GM19324 (cell line): Measurements from ENCODE around the gene OXSM.

Source experiments
- ATAC-seq: cut with Tn5 transposase; IDR thresholded peaks from one replicate; pipeline ENCODE4 v1.9.1; 2021; ENCODE audit warnings: mild to moderate bottlenecking, moderate library complexity; ENCODE audit not compliant: unreplicated experiment, low FRiP score

The OXSM gene

DNA sequence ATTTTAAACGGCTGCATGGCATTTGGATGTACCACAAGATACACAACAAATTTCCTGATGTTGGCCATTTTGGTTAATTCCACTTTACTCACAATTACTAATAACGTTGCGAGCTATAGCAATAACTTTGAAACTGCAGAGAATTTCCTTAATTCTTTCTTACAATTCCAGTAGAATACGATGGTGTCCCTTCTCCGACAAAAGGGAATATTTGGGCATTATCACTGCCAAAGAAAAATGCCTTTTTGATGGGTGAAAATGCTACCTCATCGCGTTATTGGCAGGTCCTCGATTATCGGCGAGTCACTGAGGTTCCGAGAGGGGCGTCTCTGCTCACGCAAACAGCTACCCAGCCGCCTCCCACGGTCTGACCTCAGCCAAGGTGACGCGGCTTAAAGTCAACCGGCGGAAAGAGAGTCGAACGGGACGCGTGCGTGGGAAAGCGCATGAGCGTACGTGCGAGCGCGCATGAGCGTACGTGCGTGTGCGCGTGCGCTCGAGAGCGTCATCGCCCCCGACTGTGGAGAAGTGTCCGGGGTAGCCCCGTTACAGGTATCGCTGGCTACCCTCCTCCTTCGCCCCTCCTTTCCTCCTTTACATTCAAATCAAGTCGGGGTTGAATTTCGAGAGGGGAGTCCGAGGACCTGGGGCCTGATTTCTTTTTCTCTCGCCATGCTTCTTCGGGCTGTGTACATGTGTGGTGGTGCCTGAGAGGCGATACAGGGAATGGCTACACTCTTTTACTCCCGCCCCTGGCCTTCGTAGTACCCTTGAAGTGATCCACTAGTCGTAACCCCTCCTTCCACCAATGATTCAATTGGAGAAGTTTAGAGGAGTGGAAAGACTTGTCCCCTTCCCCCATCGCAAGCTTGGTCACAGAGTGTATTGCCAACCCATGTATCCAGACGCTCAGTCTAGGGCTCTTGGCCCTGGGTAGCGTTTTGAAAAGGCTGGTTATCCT, at the start of gene OXSM:
TSS of gene OXSM (plus strand) at position 495 of the 961 bp plus-strand sequence. CDS start 931 bp downstream, outside the sequence.
- ATAC-seq, result peak; percentile 98

DNA sequence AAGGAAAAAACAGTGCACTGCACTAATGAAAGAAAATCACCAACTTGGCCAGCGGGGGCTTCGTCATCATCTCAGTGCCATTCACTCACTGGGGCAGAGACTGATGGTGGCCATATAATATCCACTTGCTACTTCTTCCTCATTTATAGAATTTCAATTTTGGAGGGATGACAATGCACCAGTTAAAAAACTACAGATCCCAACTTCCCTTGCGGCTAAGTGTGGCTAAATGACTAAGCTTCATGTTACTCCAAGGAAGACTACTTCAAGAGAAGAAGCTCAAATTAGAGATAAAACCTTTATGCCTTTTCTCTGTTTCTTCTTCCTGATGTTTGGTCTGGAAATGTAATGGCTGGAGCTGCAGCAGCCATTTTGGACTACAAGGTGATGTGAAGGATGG, 45.4 kb upstream of the OXSM start:
- ATAC-seq, result no peak

DNA sequence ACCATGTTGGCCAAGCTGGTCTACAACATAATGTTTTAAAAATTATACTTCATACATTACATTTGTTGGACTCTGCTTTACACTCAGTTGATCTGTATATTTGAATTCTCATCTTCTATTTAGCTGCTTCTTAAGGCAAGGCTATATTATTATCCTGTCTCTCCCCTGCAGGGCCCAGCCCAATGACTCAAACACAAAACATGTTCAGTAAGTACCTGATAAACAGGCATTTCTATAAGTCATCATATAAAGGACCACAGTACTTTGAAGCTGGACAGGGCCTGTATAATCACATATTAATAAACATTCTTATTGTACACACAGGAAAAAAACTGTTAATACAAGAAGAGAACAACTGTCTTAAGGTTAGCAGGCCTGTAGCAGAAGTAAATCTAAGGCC, 42.9 kb upstream of the OXSM start:
- no peak for ATAC-seq

GRCh38 chr3:25748189-25748588, 41.7 kb upstream of the OXSM start:
- no peak for ATAC-seq

DNA sequence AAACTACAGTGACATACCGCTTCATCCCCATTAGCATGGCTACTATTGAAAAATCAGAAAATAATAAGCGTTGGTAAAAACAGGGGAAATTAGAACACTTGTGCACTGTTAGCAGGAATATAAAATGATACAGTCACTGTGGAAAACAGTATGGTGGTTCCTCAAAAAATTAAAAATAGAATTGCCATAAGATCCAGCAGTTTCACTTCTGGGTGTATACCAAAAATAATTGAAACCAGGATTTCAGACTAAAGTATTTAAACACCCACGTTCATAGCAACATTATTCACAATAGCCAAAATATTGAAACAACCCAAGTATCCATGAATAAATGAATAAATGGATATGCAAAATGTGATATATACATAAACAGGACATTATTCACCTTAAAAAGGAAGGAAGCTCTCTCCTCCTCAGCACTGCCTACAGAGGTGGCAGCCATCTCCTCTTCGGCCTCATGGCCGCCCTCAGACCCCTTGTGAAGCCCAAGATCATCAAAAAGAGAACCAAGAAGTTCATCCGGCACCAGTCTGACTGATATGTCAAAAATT, 40.8 kb upstream of the OXSM start:
- no peak for ATAC-seq

GRCh38 chr3:25751048-25751447, 38.8 kb upstream of the OXSM start:
- no peak for ATAC-seq

DNA sequence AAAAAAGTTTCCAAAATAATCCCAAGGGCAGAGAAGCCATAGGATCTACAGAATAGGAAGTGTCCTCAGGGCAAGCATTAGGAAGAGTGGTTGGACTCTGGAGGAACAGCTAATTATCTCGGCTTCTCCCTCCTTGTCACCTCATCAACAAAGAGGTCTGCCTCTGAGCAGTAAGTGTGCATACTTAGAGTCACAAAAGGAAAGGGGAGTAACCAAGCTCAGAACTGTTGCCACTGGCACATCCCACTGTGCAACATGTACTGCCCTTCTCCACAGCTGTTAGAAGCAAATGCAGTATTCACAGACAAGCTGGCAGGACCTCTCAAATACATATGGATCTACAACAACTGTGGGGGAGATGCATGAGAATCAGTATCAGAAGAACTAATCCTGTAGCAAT, 38.2 kb upstream of the OXSM start:
- ATAC-seq, result no peak

DNA sequence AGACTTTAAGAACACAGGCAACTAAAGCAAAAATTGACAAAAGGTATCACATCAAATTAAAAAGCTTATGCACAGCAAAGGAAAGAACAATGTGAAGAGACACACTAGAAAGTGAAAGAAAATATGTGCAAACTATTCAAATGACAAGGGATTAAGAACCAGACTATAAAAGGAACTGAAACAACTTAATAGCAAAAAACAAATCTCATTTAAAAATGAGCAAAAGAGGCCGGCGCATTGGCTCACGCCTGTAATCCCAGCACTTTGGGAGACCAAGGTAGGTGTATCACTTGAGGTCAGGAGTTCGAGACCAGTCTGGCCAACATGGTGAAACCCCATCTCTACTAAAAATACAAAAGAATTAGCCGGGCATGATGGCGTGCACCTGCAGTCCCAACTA, 21.0 kb upstream of the OXSM start:
- peak; percentile 84 for ATAC-seq

- ATAC-seq, result no peak
These were observed 14.0 kb upstream of the OXSM start for GRCh38 chr3:25775936-25776335.

DNA sequence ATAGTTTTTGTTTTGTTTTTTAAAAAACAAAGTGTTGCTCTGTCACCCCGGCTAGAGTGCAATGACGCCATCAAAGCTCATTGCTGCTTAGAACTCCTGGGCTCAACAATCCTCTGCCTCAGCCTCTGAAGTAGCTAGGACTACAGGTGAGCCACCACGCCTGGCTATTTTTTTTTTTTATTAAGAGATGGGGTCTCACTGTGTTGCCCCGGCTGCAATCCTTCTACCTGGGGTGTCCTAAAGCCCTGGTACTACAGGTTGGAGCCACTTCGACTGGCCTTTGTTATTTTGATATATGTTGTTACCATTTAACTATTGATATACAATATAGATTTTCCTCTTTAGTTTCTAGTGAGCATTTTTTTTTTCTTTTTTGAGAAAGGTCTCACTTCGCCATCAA, 9.3 kb upstream of the OXSM start:
- no peak for ATAC-seq

- ATAC-seq, result no peak
These were observed 8.6 kb upstream of the OXSM start for GRCh38 chr3:25781145-25781757.

DNA sequence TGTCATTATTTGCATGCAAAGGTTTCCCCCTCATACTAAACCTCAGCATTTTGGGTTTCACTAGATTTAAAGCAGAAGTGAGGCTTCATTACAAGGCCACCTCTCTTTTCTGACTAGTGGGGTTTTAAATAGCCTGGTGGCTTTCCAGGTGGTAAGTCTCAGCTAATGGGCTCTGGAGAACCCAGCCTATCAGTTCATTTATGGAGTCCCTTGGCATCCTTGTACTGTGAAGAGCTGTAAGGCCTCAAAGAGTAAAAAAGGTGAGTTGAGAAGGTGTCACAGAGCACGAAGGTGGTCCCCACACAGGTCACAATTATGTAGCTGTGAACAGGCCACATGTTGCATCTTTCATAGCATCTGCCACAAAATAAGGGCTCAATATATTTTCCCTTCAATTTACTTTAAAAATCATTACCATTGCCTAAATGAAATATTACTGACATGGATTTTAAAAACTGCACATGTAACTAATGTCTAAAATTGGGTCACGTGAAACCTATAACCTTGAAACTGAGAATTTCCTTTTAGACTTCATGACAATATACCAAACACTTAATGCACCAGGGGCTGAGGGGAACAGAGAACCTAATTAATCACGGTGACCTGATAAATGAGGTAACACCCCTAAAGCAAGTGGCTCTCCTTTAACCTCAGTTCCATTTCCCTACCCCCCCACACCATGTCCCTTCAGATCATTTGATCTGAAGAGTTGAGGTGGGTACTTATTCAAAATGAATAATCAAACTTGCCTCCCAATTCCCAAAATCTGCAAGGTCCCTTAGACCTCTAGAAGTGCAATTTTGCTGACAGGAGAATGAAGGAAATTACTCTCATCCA, 7.9 kb upstream of the OXSM start:
- peak; percentile 56 for ATAC-seq

DNA sequence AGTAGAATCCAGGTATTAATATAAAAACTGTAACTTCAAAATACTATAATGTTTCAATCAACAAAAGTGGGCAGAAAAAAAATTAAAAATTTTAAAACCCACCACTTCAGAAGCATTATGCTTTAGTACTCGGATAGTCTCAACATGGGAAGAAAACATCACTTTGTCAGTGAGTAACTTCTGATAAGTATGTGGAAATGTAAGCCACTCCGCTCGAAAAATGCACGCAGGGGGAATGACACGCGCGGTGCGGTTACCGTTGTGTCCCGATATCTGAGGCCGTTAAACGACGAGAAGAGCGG, 7.3 kb upstream of the OXSM start:
- no peak for ATAC-seq

- ATAC-seq, result peak; percentile 88
These were observed 6.8 kb upstream of the OXSM start, which contains the start of gene NGLY1 for GRCh38 chr3:25782938-25783660. Gene NGLY1 (minus strand): TSS chr3:25783443. CDS start chr3:25783390, 53 bp downstream.

DNA sequence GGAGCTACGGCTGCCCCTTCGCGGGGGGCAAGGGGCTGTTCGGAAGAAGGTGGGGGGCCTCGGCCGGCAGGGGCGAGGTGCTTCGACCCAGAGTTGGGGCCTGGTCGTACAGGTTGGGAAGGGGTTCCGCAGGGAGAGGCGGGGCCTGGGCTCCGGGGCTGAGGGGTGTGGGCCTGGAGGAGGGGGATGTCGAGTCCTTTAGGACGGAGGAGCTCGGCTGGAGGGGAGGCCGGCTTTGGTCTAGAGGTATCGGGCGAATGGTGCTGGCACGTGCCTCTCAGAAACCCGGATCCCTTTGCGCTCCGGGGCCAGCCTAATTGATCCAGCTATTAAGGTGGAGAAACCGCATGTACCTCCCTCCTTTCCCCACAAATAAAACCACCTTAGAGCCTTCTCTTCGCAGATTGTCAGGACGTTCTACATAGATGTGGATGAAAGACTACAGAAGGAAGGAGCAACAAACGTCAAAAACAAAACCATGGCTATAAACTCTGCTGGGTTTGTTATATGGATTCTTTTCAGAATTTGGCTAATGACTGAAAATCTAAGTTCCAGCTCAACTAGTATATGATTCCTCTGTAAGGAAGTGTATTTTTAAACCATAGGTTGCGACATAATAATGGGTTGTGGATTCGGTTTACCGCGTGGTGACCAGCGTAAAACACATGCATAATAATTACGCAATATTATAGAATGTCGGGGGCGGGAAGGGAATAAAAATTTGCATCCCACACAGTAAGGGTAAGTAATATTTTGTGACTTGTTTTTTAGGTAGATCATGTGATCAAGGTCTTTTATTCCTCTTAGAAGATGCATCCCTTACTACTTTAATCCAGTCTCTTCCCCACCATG, 6.0 kb upstream of the OXSM start:
- peak; percentile 38 for ATAC-seq

DNA sequence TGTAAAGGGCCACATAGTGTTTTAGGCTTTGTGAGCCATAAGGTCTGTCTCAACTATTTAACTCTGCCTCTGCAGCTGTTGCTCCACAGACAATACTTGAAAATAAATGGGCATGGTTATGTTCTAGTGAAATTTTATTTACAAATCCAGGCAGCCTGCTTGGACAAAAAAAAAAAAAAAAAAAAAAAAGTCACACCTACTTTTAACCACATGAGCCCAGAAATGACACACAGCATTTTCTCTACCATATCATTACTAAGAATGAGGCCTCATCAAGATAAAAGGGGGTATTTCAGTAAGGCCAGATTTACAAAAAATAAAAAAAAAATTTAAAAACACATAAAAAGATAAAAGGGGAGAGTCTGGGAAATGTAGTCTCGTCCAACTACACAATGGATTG, 4.9 kb upstream of the OXSM start:
- no peak for ATAC-seq

- no peak for ATAC-seq
These were observed 4.1 kb upstream of the OXSM start for GRCh38 chr3:25785826-25786225.

- no peak for ATAC-seq
These were observed 2.2 kb upstream of the OXSM start for GRCh38 chr3:25787689-25788088.

DNA sequence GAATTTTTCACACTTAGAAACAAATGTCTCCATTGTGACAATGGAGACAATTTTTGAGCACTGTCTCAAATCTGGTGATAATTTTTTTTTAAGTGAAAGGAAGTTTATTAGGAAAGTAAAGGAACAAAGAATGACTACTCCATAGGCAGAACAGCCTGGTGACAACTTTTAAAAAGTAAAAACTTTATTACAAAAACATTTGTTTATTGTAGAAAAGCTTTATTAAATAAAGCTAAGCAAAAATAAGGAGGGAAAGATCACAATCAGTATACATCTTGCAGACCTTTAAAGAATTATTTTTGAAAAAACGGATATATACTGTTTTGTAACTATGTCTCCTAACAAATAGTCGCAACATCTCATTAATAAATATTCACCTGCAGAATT, 688 bp upstream of the OXSM start:
- no peak for ATAC-seq
